Measurements from ENCODE around the gene AKR7A2. TPM values are rescaled to one million over a fixed set of nuclear protein-coding genes. Genes with fewer than 3 reads are reported as not detected.

Gene AKR7A2
- total RNA-seq, 2 experiments from 2014 or later, result 41.3 to 43.0 TPM

GRCh38 chr1:19351873-19352272 lies 39.9 kb upstream of the AKR7A2 start:
- DNase-seq (no peak), ATAC-seq (no peak)
- CTCF ChIA-PET, result interaction anchor here (0.8 kb wide), 1 partner anchor 17 kb away, joined by 4 read pairs; no protein-coding TSS in a partner anchor
- Mint-ChIP-seq H3K4me3 (no peak overlapping the region), H3K36me3 (ENCODE audit: low read depth) (peaks cover 24% of the 10 kb centered on the region), H3K27ac (no peak overlapping the region), H3K9me3 (ENCODE audit: low read depth) (no peaks in the 10 kb centered on the region), H3K4me1 (no peaks in the 10 kb centered on the region), H3K27me3 (no peaks in the 10 kb centered on the region)
- POLR2A ChIA-PET, result no interaction called here
- intact Hi-C loops (cut with DNase I, micrococcal nuclease), result no loop called here

GRCh38 chr1:19350566-19350965 lies 38.6 kb upstream of the AKR7A2 start:
- POLR2A ChIA-PET, result no interaction called here

DNA sequence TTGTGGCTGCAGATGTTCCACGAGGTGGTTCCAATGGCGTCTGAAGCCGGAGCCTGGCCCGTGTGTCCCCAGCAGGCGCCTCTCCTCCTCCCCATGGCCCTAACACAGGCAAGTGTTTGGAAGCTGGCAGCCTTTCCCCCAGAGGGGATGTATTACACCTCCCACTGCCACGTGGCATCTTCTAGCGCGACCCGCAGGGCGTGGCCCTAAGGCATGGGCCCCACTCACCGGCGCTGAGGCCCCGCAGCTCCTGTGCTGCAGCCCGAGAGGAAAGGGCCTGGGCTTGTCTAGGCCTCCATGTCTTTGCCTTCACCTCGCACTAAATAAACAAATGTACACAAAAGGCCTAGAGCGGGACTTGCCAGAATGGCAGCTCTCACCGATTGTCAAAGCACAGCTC lies 38.1 kb upstream of the AKR7A2 start:
- DNase-seq (no peak), ATAC-seq (no peak)
- Mint-ChIP-seq H3K4me3 (no peak overlapping the region), H3K9me3 (ENCODE audit: low read depth) (no peaks in the 10 kb centered on the region), H3K4me1 (no peaks in the 10 kb centered on the region), H3K27me3 (no peaks in the 10 kb centered on the region), H3K36me3 (ENCODE audit: low read depth) (peaks cover 13% of the 10 kb centered on the region), H3K27ac (peak overlapping the region; percentile 19)
- intact Hi-C loops (cut with DNase I, micrococcal nuclease), result loop anchor here in 1 of 2 experiments (5.0 kb wide), 1 partner anchor 232 kb away; no protein-coding TSS in a partner anchor
- ChIA-PET POLR2A (no interaction called here), CTCF (interaction anchor here (0.5 kb wide), 1 partner anchor 41 kb away, joined by 4 read pairs; no protein-coding TSS in a partner anchor)

More at GRCh38 chr1:19350566-19350965, 38.6 kb upstream of the AKR7A2 start:
- Mint-ChIP-seq H3K9me3 (ENCODE audit: low read depth) (no peaks in the 10 kb centered on the region), H3K36me3 (ENCODE audit: low read depth) (peaks cover 17% of the 10 kb centered on the region), H3K4me1 (no peaks in the 10 kb centered on the region), H3K4me3 (no peak overlapping the region), H3K27me3 (no peaks in the 10 kb centered on the region), H3K27ac (no peak overlapping the region)
- CTCF ChIA-PET, result no interaction called here
- intact Hi-C loops (cut with DNase I, micrococcal nuclease), result no loop called here
- DNase-seq (no peak), ATAC-seq (no peak)

DNA sequence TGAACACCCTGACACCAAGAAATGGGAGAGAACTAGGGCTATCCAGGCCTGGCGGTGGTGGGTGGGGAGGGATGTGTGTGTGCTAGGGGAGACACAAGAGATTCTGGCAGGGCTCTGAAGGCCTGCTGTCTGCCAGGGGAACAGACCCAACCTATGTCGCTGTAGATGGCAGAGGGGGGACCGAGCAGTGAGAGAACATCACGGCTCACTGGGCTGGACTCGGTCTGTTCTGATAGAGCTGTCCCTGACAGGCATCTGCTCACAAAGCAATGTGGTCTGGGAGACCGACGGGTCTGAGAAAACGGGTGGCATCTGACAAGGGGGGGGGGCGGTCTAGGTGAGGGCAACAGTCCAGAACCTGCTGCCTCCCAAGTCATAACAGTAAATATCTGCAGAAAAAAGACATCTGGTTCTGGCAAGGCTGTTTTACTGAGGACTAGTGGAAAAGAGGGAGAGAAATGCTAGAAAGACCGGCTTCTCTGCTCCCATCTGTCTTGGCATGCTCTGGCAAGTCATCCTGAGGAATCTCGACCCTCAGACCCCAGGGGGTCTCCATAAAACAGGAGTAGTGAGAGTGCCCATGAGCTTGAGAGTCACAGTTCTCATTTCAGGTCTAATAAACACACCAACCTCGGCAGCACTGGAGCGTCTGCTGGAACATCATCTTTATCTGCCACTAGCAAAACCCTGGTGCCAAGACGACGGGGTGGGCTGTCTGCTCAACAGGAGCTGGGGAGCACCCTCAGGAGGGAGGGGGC lies 36.7 kb upstream of the AKR7A2 start:
- no peak for DNase-seq
- Mint-ChIP-seq H3K9me3 (ENCODE audit: low read depth) (no peaks in the 10 kb centered on the region), H3K27ac (peak overlapping the region; percentile 58), H3K4me3 (no peak overlapping the region), H3K36me3 (ENCODE audit: low read depth) (peaks cover 10% of the 10 kb centered on the region), H3K4me1 (no peaks in the 10 kb centered on the region), H3K27me3 (no peaks in the 10 kb centered on the region)
- intact Hi-C loops (cut with DNase I, micrococcal nuclease), result loop anchor here in 1 of 2 experiments (5.0 kb wide), 1 partner anchor 234 kb away; no protein-coding TSS in a partner anchor
- ChIA-PET POLR2A (no interaction called here), CTCF (interaction anchor here (0.9 kb wide), 1 partner anchor 42 kb away, joined by 5 read pairs; no protein-coding TSS in a partner anchor)
- ATAC-seq, result no peak

- Mint-ChIP-seq H3K36me3 (ENCODE audit: low read depth) (peaks cover 15% of the 10 kb centered on the region), H3K4me3 (no peak overlapping the region), H3K27me3 (no peaks in the 10 kb centered on the region), H3K4me1 (no peaks in the 10 kb centered on the region), H3K9me3 (ENCODE audit: low read depth) (no peaks in the 10 kb centered on the region), H3K27ac (no peak overlapping the region)
- ChIA-PET CTCF (no interaction called here), POLR2A (interaction anchor here (0.5 to 0.6 kb wide), 2 partner anchors 43 to 366 kb away, joined by 3 to 8 read pairs; no protein-coding TSS in a partner anchor)
- DNase-seq (no peak), ATAC-seq (no peak)
- intact Hi-C loops (cut with DNase I, micrococcal nuclease), result loop anchor here in 1 of 2 experiments (5.0 kb wide), 1 partner anchor 235 kb away; no protein-coding TSS in a partner anchor
Measured at GRCh38 chr1:19347533-19348172, 35.7 kb upstream of the AKR7A2 start.

DNA sequence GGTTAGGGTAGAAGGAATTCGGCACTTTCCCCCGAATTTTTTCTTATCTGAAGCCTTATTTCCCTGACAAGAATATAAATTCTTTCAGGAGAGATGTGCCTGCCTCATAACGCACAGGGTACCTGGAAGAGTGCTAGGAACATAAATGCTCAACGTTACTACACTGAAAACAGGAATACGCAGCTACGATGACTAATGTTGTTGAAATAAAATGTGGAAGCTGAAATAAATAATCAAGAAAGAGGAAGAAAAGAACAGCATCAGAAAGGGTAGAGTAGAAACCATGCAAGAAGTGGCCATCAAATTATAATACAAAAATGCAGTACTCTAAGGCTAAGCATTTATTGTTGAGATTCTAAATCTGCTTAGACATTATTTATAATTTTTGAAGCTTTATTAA lies 34.1 kb upstream of the AKR7A2 start:
- Mint-ChIP-seq H3K36me3 (ENCODE audit: low read depth) (peaks cover 25% of the 10 kb centered on the region), H3K27me3 (no peaks in the 10 kb centered on the region), H3K4me3 (no peak overlapping the region), H3K4me1 (peaks cover 9% of the 10 kb centered on the region), H3K9me3 (ENCODE audit: low read depth) (no peaks in the 10 kb centered on the region), H3K27ac (no peak overlapping the region)
- ATAC-seq (no peak), DNase-seq (no peak)
- ChIA-PET CTCF (interaction anchor here (0.7 kb wide), 2 partner anchors 33 to 780 kb away, joined by 3 read pairs; no protein-coding TSS in a partner anchor), POLR2A (no interaction called here)
- intact Hi-C loops (cut with DNase I, micrococcal nuclease), result loop anchor here in 1 of 2 experiments (5.0 kb wide), 1 partner anchor 236 kb away; no protein-coding TSS in a partner anchor

DNA sequence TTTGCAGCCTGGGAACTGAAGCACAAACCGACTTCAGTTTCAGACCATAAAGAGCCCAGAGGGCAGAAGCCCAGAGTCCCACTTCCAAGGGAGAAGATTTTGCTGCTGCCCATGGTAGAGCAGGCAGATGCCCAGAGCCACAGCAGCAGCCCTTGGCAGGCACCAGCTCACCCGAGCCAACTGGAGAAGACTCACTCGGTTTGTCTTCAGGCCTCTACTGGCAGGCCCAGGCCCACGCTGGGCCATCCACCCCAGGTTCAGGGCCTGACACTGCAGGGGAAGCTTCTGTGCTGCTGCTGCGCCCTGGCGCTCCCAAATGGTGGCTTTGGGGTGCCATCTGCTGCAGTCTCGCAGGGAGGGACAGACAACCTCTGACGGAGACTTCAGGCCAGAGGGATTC lies 33.4 kb upstream of the AKR7A2 start:
- Mint-ChIP-seq H3K4me1 (peaks cover 9% of the 10 kb centered on the region), H3K36me3 (ENCODE audit: low read depth) (peaks cover 28% of the 10 kb centered on the region), H3K27ac (no peak overlapping the region), H3K9me3 (ENCODE audit: low read depth) (no peaks in the 10 kb centered on the region), H3K27me3 (no peaks in the 10 kb centered on the region), H3K4me3 (no peak overlapping the region)
- POLR2A ChIA-PET, result no interaction called here
- no peak for ATAC-seq
- CTCF ChIA-PET, result interaction anchor here (0.7 to 1.9 kb wide), 5 partner anchors 29 to 781 kb away, joined by 3 to 4 read pairs (median 3); no protein-coding TSS in a partner anchor
- intact Hi-C loops (cut with DNase I, micrococcal nuclease), result loop anchor here in 1 of 2 experiments (5.0 kb wide), 1 partner anchor 237 kb away; no protein-coding TSS in a partner anchor
- DNase-seq, result no peak

DNA sequence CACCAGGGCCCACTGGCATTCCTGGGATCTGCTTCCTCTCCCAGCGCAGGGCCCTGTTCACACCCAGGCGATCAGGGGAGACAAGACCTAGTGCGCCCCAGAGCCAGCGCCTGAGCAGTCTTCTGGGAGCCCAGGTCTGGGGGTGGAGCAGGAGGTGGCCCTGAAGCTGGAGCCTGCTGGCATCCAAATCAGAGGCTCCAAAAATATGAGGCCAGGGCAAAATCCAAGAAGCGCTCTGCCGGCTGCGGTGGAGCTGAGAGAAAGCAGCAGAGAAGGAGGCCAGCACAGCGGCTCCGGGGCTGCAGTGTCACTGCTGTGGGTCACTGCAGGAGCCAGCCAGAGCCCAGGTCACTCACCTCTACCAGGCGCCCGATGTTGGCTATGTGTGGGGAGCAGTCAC lies 32.9 kb upstream of the AKR7A2 start:
- H3K27ac Mint-ChIP-seq, result peak overlapping the region; percentile 25
- H3K4me1 Mint-ChIP-seq, result peaks cover 9% of the 10 kb centered on the region
- no peak overlapping the region for H3K4me3 Mint-ChIP-seq
- ChIA-PET CTCF (interaction anchor here (0.6 to 1.9 kb wide), 5 partner anchors 29 to 317 kb away, joined by 3 to 4 read pairs (median 3); no protein-coding TSS in a partner anchor), POLR2A (interaction anchor here (0.6 kb wide), 1 partner anchor 691 kb away, joined by 5 read pairs; no protein-coding TSS in a partner anchor)
- intact Hi-C loops (cut with DNase I, micrococcal nuclease), result loop anchor here (1.0 to 5.0 kb wide), 3 partner anchors 237 to 307 kb away; no protein-coding TSS in a partner anchor
- H3K27me3 Mint-ChIP-seq, result no peaks in the 10 kb centered on the region
- H3K9me3 Mint-ChIP-seq (ENCODE audit: low read depth), result no peaks in the 10 kb centered on the region
- DNase-seq, result no peak
- H3K36me3 Mint-ChIP-seq (ENCODE audit: low read depth), result peaks cover 24% of the 10 kb centered on the region
- no peak for ATAC-seq

DNA sequence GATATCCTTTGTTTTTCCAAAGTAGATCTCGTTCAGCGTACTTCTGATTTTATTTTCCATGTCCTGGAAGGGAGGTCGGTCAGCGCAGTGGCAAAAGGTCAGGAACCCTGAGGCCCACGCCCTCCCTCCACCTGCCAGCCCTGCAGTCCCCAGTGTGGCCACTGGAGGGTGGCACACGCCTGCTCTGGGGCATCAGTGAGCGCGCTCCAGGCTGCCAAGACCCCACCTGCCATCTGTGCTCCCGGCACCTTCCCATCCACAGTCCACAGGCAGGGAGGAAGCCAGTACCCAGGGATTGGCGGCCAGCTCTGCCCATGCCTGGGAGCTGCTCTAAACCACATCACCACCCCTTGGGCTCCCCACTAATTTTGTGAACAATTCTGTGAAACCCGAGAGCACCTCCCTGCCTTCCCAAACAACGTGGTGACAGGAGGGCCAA lies 32.4 kb upstream of the AKR7A2 start:
- no peaks in the 10 kb centered on the region for H3K27me3 Mint-ChIP-seq
- no peaks in the 10 kb centered on the region for H3K9me3 Mint-ChIP-seq (ENCODE audit: low read depth)
- peaks cover 27% of the 10 kb centered on the region for H3K36me3 Mint-ChIP-seq (ENCODE audit: low read depth)
- peak overlapping the region; percentile 25 for H3K27ac Mint-ChIP-seq
- CTCF ChIA-PET, result interaction anchor here (0.6 to 1.9 kb wide), 12 partner anchors 11 to 318 kb away, joined by 3 to 7 read pairs (median 3); a partner anchor contains a TSS
- H3K4me3 Mint-ChIP-seq, result no peak overlapping the region
- ATAC-seq (peak; percentile 62), DNase-seq (peak; percentile 65)
- H3K4me1 Mint-ChIP-seq, result peaks cover 9% of the 10 kb centered on the region
- POLR2A ChIA-PET, result interaction anchor here (0.6 kb wide), 1 partner anchor 690 kb away, joined by 5 read pairs; no protein-coding TSS in a partner anchor
- intact Hi-C loops (cut with DNase I, micrococcal nuclease), result loop anchor here (1.0 to 5.0 kb wide), 2 partner anchors 238 to 308 kb away; no protein-coding TSS in a partner anchor

- Mint-ChIP-seq H3K36me3 (ENCODE audit: low read depth) (peaks cover 32% of the 10 kb centered on the region), H3K4me1 (peaks cover 9% of the 10 kb centered on the region), H3K27ac (no peak overlapping the region), H3K4me3 (no peak overlapping the region), H3K27me3 (no peaks in the 10 kb centered on the region), H3K9me3 (ENCODE audit: low read depth) (no peaks in the 10 kb centered on the region)
- DNase-seq, result no peak
- ChIA-PET POLR2A (no interaction called here), CTCF (interaction anchor here (0.5 to 1.9 kb wide), 13 partner anchors 10 to 318 kb away, joined by 3 to 7 read pairs (median 3); a partner anchor contains a TSS)
- intact Hi-C loops (cut with DNase I, micrococcal nuclease), result loop anchor here (1.0 to 5.0 kb wide), 2 partner anchors 239 to 309 kb away; no protein-coding TSS in a partner anchor
- ATAC-seq, result no peak
Measured at GRCh38 chr1:19343617-19344350, 31.8 kb upstream of the AKR7A2 start.
